Measurements from ENCODE around the gene CAMKV. TPM values are rescaled to one million over a fixed set of nuclear protein-coding genes. Genes with fewer than 3 reads are reported as not detected.

The CAMKV gene
- total RNA-seq, 1 experiment from 2014 or later = 0.10 TPM

DNA sequence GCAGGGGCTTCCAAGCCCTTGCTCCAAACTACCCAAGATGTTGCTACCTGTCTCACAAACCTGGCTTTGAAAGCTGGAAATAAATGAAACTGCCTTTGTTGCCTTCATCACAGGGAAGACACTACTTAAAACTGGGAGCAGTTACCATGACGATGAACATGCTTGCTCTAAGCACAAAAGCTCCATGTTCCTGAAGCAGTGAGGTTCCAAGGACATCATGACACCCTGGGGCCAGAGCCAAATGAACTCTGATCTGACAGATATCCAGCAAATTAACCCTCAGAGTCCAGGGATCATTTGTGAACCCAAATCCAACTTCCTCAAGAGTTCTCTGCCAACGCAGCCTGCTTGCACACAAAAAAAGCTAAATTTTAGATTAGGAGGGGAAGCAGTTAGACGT is 24.0 kb downstream of the CAMKV start (continued):
- TF ChIP-seq RAD21 (IDR thresholded peaks at IDR 0.05; ENCODE audit: low read depth) = no peak

DNA sequence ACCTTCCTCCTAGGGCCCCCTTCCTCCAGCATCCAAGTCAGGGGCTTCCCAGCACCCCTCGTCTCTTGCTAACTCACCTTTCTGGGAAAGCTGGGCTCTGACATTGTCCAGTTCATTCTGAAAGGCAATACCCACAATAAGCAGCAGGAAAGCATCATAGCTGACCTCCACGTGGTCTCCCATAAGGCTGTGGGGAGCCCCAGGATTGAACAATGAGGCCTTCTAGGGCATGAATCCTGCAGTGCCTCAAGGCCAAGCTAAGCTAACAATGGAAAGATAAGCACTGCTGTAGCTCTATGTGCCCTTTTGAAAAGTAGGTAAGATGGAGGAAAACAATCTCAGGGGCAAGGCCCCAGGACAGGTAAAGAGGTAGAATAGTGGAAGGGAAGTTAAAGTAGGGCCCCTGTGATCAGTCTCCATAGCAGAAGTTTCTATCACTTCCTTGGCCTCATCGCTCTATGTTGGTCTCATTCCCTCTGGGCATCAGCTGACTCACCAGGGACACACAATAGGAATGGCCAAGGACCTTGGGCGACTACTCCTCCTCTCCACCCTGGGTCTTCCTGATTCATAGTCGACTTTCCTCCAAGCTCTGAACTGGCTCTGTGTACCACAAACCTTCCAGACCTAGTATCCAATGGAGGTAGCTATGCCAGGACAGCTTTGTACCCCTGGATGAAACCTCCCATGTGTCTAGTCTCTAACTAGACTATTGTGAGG is 25.1 kb downstream of the CAMKV start:
- intact Hi-C loops (cut with micrococcal nuclease) = no loop called here
- Histone ChIP-seq H3K4me1 (ENCODE audit: control insufficient read depth in 1 of 2, insufficient read depth in 2 of 2, low read length in 2 of 2) (peaks cover 4 to 10% of the 10 kb centered on the region in 2 experiments; a peak in 1 of 4 replicates), H3K9me2 (ENCODE audit: insufficient read depth) (no peaks in the 10 kb centered on the region), H3K36me3 (ENCODE audit: control insufficient read depth in 1 of 2, insufficient read depth in 2 of 2, low read length in 2 of 2) (peaks cover 18 to 39% of the 10 kb centered on the region in 2 experiments; a peak in 3 of 4 replicates), H3K4me3 (replicated peaks in 1 of 2; ENCODE audit: low read depth in 1 of 2, low read length in 2 of 2) (no peak overlapping the region), H3K27ac (ENCODE audit: low read depth, low read length) (no peak overlapping the region), H3K27me3 (ENCODE audit: insufficient read depth, low read length) (no peaks in the 10 kb centered on the region), H3K79me2 (ENCODE audit: insufficient read depth, low read length) (peaks cover 5% of the 10 kb centered on the region; the same call in 1 of the 2 replicates), H3K9me3 (ENCODE audit: control insufficient read depth in 1 of 2, insufficient read depth in 1 of 2, low read depth in 1 of 2, low read length in 2 of 2) (no peaks in the 10 kb centered on the region), H3K9ac (ENCODE audit: low read length) (no peak overlapping the region), H2AFZ (ENCODE audit: low read depth, low read length, poor library complexity, severe bottlenecking) (no peak overlapping the region), H3K4me2 (ENCODE audit: low read length) (no peak overlapping the region), H4K20me1 (ENCODE audit: insufficient read depth) (no peaks in the 10 kb centered on the region; the same call in 1 of the 2 replicates)
- DNase-seq (ENCODE audit: low read depth, low spot score) = no peak
- no peak for ATAC-seq
- CTCF ChIA-PET = no interaction called here
- RAD21 ChIA-PET (ENCODE audit: low non-redundant PET in 1 of 2, low total read pairs in 2 of 2, uncharacterized antibody in 2 of 2, unreplicated experiment in 2 of 2) = no interaction called here
- TF ChIP-seq, protein P1, sequence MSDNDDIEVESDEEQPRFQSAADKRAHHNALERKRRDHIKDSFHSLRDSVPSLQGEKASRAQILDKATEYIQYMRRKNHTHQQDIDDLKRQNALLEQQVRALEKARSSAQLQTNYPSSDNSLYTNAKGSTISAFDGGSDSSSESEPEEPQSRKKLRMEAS (IDR thresholded peaks at IDR 0.05) = no peak
- TF ChIP-seq ZNF274 (IDR thresholded peaks at IDR 0.05; ENCODE audit: low read depth, low read length) (no peak), ZFX (IDR thresholded peaks at IDR 0.05) (no peak)
- TF ChIP-seq, protein P2, sequence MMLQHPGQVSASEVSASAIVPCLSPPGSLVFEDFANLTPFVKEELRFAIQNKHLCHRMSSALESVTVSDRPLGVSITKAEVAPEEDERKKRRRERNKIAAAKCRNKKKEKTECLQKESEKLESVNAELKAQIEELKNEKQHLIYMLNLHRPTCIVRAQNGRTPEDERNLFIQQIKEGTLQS (IDR thresholded peaks at IDR 0.05) = no peak
- POLR2A ChIA-PET = no interaction called here
- no TSS peak for BruUV-seq (replicated peaks)
